ENCODE measurements around the gene DAPK2. TPM values are rescaled to one million over a fixed set of nuclear protein-coding genes. Genes with fewer than 3 reads are reported as not detected.

Gene DAPK2
- total and polyA plus RNA-seq, 2 of the 13 experiments (the other 11 are each of a cell fraction or from before 2014, with no cell fraction given): 0.33 to 0.63 TPM

GRCh38 chr15:64014995-64015394 is 31.3 kb downstream of the DAPK2 start (continued):
- TF ChIP-seq, protein P1, sequence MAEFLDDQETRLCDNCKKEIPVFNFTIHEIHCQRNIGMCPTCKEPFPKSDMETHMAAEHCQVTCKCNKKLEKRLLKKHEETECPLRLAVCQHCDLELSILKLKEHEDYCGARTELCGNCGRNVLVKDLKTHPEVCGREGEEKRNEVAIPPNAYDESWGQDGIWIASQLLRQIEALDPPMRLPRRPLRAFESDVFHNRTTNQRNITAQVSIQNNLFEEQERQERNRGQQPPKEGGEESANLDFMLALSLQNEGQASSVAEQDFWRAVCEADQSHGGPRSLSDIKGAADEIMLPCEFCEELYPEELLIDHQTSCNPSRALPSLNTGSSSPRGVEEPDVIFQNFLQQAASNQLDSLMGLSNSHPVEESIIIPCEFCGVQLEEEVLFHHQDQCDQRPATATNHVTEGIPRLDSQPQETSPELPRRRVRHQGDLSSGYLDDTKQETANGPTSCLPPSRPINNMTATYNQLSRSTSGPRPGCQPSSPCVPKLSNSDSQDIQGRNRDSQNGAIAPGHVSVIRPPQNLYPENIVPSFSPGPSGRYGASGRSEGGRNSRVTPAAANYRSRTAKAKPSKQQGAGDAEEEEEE (CRISPR knock-in tag; IDR thresholded peaks at IDR 0.05; ENCODE audit: borderline replicate concordance): no peak
- TF ChIP-seq REST (IDR thresholded peaks at IDR 0.05; ENCODE audit: borderline replicate concordance in 1 of 2, low read depth in 1 of 2, low read length in 2 of 2) (no peak), ZNF274 (CRISPR knock-in tag; IDR thresholded peaks at IDR 0.05) (no peak), ZNF496 (CRISPR knock-in tag; IDR thresholded peaks at IDR 0.05; ENCODE audit: insufficient replicate concordance) (no peak), ATM (IDR thresholded peaks at IDR 0.05; ENCODE audit: borderline replicate concordance) (no peak), ZNF24 (IDR thresholded peaks at IDR 0.05) (no peak)

Data from HepG2 (cell line).